ENCODE measurements around the gene CCR1.
A peak's percentile ranks its signal among the peaks of the same experiment; 100 is the strongest.
"Not testable (repeated sequence)": the region's sequence is repeated elsewhere in the genome, so short reads cannot be mapped to it uniquely, and the experiment has no call there.

Gene CCR1

DNA sequence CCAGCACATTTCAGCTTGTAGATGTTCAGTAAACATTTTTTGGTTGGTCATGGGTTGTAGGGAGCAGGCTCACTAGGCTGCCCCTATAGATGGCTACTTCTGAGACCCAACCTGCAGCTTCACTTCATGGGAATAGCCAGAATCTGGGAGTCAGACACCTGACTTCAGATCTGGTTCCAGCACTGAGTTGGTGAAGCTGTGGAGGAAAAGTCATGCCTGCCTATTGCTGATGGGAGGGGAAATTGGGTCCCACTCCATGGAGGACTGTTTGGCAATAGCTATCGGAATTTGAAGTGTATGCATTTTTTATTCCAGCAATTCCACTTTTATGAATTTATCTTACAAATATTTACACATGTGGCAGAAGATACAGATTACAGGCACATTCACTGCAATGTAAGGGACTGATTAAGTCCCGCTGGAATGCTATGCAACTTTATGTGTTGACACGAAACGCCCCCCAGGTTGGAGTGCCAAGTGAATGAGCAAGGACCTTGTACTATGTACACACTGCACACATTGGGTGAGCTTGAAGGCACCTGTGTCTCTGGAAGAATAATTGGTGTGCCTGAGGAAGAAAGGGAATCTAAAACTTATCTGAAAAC lies 7.8 kb upstream of the CCR1 start:
- no peak for DNase-seq
- in situ Hi-C loops (cut with HindIII; ENCODE audit: low pct_ligation_motif_present, low pct_unique_long_range_greater_than_20kb, low sequenced_read_pairs): no loop called here

- peak; percentile 1 for DNase-seq
- in situ Hi-C loops (cut with HindIII; ENCODE audit: low pct_ligation_motif_present, low pct_unique_long_range_greater_than_20kb, low sequenced_read_pairs): no loop called here
Measured at GRCh38 chr3:46214751-46215352, 6.7 kb upstream of the CCR1 start.

DNA sequence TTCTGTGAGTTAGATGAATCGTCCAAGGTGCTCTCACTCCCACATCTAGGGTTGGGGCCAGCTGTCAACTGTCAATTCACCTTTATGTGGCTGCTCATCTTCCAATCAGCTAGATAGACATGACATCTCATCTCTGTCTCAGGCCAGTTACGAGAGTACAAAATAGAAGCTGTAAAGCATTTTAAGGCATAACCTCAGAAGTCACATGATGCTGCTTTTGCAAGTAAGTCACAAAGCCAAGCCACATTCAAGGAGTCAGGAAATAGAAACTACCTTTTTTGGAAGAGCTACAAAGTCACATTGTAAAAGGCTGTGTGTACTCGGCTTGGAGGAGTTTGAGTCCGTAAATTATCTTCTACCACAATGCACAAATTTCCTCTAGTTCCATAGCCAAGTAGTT lies 5.1 kb upstream of the CCR1 start:
- DNase-seq: no peak
- in situ Hi-C loops (cut with HindIII; ENCODE audit: low pct_ligation_motif_present, low pct_unique_long_range_greater_than_20kb, low sequenced_read_pairs): no loop called here

DNA sequence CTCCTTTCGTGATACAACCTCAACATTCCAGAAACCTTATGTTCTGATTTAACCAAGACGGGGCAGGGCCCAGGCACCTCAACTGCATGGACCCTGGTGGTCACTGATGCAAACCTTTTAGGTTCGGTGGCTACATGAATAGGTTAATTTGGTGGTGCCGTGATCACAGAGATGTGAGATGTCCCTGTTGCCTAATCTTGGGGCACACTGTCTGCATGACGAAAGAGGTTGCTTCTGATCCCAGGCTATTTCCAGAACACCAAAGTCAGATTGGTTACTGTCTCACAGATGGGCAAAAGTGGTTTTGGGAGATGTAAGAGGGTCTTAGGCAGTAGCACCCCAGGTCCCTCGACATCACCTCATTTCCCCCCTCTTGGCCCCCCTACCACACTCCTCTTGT lies 4.0 kb upstream of the CCR1 start:
- in situ Hi-C loops (cut with HindIII; ENCODE audit: low pct_ligation_motif_present, low pct_unique_long_range_greater_than_20kb, low sequenced_read_pairs): no loop called here
- DNase-seq: no peak

- no peak for DNase-seq
- in situ Hi-C loops (cut with HindIII; ENCODE audit: low pct_ligation_motif_present, low pct_unique_long_range_greater_than_20kb, low sequenced_read_pairs): no loop called here
Measured at GRCh38 chr3:46209746-46210470, 1.8 kb upstream of the CCR1 start.

GRCh38 chr3:46209053-46209452 lies 940 bp upstream of the CCR1 start:
- in situ Hi-C loops (cut with HindIII; ENCODE audit: low pct_ligation_motif_present, low pct_unique_long_range_greater_than_20kb, low sequenced_read_pairs): no loop called here
- DNase-seq: no peak

- DNase-seq; in situ Hi-C loops (cut with HindIII; ENCODE audit: low pct_ligation_motif_present, low pct_unique_long_range_greater_than_20kb, low sequenced_read_pairs): not testable (repeated sequence)
Measured at GRCh38 chr3:46207514-46207913, 599 bp downstream of the CCR1 start.

DNA sequence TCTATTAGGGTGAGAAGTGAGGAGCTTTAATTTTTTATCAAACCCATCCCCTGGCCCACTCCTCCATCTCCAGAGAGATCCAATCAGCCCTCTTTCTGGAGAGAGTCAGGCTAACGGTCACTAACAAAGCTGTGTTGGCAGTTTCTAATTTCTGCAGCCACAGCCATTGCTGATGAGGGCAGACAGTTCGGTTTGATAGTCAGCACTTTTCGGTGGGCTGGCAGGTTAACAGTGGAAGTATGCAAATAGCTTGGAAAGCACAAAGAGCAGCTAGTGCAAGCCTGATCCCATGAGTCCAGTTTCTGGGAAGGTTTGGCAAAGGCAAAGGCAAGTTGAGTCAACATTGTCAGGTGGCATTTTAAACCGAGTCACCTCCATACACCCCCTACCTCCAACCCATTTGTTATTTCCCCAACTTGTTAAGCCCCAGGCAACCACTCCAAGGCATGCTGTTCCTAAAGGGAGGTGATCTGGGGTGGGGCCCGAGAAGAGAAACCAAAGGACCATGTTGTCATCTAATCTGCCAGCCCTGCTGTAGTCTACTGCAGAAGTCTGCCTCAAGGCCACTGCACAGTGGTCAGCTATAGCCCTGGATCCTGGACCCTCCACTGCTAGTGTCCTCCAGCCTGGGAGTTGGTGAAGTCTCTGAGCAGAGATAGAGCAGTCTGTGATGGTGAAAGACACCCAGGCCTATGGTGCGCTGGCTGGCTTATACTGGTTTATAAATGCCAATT lies 1.7 kb downstream of the CCR1 start:
- in situ Hi-C loops (cut with HindIII; ENCODE audit: low pct_ligation_motif_present, low pct_unique_long_range_greater_than_20kb, low sequenced_read_pairs): no loop called here
- DNase-seq: no peak

DNA sequence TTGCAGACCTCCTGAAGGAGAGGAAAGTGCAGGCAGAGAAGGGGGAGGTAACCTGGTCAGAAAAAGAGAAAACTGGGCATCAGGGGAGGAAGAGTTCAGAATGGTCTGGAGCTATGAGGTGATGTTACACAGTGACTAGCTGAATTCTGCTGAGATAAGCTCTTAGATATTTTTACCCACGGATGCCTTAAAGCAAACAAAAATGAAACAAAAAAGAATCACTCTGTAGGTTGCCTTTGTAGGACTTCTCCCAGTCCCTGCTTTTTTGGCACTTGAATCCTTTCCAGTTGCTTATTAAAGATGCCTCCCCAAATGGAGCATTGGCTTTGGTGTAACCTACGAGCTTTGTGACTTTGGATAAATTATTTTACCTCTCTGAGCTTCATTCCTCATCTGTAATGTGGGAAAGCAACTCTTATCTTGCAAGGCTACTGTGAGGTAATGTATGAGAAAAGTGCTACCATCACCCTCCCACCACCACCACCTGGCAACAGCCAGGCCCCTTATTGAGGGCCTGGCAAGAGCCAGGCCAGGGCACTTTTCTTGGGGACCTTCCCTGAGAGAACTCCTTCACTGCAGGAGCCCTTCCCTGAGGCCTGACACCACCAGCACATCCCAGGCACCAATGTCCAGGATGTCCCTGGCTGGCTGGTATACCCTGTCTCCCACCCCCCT lies 2.7 kb downstream of the CCR1 start:
- in situ Hi-C loops (cut with HindIII; ENCODE audit: low pct_ligation_motif_present, low pct_unique_long_range_greater_than_20kb, low sequenced_read_pairs): no loop called here
- no peak for DNase-seq

DNA sequence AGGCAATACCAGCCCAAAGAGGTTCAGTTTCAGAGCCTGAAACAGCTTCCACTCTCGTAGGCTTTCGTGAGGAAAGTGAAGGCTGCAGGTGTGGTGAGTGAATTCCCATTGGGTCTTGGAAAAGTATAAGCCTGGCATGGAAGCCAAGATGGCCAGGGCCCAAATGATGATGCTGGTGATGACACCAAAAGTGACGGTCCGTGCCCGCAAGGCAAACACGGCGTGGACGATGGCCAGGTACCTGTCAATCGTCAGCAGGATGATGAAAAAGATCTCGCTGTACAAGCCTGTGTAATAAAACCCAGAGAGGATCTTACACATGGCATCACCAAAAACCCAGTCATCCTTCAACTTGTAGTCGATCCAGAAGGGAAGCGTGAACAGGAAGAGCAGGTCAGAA lies 4.4 kb downstream of the CCR1 start:
- no peak for DNase-seq
- in situ Hi-C loops (cut with HindIII; ENCODE audit: low pct_ligation_motif_present, low pct_unique_long_range_greater_than_20kb, low sequenced_read_pairs): no loop called here

DNA sequence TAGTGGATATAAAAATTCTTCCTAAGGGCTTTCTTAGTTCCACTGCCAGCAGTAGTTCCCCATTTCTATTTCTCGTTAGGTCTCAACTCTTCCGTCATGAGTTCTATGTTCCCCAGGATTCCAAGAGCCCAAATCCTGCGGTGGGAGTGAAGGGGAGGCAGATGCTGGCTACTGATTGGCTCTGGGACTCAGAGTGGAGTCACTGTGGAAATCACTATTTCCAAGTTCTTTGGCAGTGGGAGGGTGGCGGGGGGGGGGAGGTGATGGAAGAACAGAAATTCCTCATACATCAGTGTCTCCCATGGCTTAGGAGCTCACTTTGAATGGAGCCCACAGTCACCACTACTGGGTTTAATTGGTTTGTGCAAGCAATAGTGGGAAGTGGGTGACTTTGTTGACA lies 5.6 kb downstream of the CCR1 start:
- in situ Hi-C loops (cut with HindIII; ENCODE audit: low pct_ligation_motif_present, low pct_unique_long_range_greater_than_20kb, low sequenced_read_pairs): no loop called here

DNA sequence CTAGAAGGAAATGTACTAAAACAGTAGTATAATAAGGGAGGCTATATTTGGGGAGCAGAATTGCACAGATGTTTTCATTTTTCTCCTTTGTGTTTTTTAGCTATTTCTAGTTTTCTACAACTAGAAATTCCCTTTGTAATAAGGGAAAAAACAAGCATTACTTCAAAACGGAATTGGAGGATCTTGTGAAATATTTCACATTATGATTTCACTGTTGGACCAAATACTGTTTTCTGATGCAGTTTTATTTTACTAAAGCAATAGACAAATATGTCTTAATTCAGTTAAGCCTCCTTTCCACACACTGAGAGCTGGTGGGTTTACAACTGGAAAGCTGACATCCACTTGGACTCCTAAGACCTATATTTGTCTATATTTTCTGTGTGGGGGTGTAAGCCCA lies 7.3 kb downstream of the CCR1 start:
- no peak for DNase-seq
- in situ Hi-C loops (cut with HindIII; ENCODE audit: low pct_ligation_motif_present, low pct_unique_long_range_greater_than_20kb, low sequenced_read_pairs): no loop called here

More for the DNA sequence above, 5.6 kb downstream of the CCR1 start:
- DNase-seq: no peak

GRCh38 chr3:46200211-46200610 lies 7.9 kb downstream of the CCR1 start:
- DNase-seq: no peak
- in situ Hi-C loops (cut with HindIII; ENCODE audit: low pct_ligation_motif_present, low pct_unique_long_range_greater_than_20kb, low sequenced_read_pairs): no loop called here

GRCh38 chr3:46196261-46196957 lies 11.7 kb downstream of the CCR1 start:
- DNase-seq: no peak
- in situ Hi-C loops (cut with HindIII; ENCODE audit: low pct_ligation_motif_present, low pct_unique_long_range_greater_than_20kb, low sequenced_read_pairs): no loop called here

DNA sequence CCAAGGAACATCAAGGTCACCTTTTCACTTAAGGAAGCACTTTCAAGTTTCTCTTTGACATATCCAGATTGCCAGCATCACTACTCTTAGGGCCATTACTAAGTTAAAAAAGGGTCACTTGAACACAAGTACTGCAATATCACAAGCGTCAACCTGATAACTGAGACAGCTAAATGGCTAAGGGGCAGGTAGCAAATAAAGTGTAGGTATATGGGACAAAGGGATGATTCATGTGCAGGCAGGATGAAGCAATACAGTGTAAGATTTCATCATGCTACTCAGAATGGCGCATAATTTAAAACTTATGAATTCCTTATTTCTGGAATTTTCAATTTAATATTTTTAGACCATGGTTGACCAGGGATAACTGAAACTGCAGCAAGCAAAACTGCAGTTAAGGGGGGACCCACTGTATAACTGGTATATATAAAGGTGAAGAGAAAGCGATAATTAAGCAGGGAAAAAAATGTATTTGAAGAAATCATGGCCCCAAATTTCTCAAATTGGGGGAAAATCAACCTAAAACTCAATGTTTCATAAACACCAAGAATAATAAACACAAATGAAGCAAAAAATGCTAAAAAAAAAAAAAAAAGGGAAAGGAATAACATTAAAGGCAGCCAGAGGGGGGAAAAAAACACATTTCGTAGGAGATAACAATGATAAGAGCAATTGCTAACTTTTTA lies 13.1 kb downstream of the CCR1 start:
- in situ Hi-C loops (cut with HindIII; ENCODE audit: low pct_ligation_motif_present, low pct_unique_long_range_greater_than_20kb, low sequenced_read_pairs): no loop called here
- DNase-seq: no peak

- in situ Hi-C loops (cut with HindIII; ENCODE audit: low pct_ligation_motif_present, low pct_unique_long_range_greater_than_20kb, low sequenced_read_pairs): no loop called here
- no peak for DNase-seq
Measured at GRCh38 chr3:46193436-46193835, 14.7 kb downstream of the CCR1 start.

GRCh38 chr3:46192939-46193338 lies 15.2 kb downstream of the CCR1 start:
- in situ Hi-C loops (cut with HindIII; ENCODE audit: low pct_ligation_motif_present, low pct_unique_long_range_greater_than_20kb, low sequenced_read_pairs): no loop called here
- DNase-seq: no peak

DNA sequence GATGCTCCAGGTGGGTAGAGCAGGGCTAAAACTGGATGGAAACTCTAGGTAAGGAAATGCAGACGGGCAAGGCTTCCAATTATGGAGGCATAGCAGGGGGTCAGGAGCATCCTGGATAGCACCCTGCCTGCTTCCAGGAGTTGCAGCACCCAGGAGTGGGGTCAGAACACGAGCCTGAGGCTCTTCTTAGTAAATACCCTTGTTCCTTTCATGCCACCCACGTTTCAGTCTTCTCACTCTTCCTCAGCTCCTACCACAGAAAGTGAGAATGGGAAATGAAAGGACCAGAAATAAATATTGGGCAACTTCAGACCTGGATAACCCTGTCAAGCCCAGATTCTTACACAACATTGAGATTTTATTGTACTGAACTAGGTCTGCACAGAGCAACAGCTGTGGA lies 16.4 kb downstream of the CCR1 start:
- in situ Hi-C loops (cut with HindIII; ENCODE audit: low pct_ligation_motif_present, low pct_unique_long_range_greater_than_20kb, low sequenced_read_pairs): no loop called here
- DNase-seq: no peak

Measured in ACHN (cell line).